Tibial nerve (tissue), 4 donors: ENCODE measurements around the gene ULK3. TPM values are rescaled to one million over a fixed set of nuclear protein-coding genes. Genes with fewer than 3 reads are reported as not detected.

Source experiments
- DNase-seq, 2 donors: peaks; one replicate each; pipeline ENCODE4 v3.0.0-alpha.2; 2019; ENCODE audit warnings: low spot score in 2 of 2
- H3K27ac ChIP-seq, 4 donors: fragments of 200-600 bp; sonication (generic) in 3 of 4; one replicate each; pipeline ENCODE4 v1.5.1; 2017 to 2019; ENCODE audit warnings: mild to moderate bottlenecking in 1 of 4
- H3K27me3 ChIP-seq, 2 donors: fragments of 200-600 bp; sonication (generic) in 1 of 2; one replicate each; pipeline versions ENCODE4 v1.5.1 to v1.6.0; 2017 to 2019
- H3K36me3 ChIP-seq, 3 donors: fragments of 200-600 bp; sonication (generic); one replicate each; pipeline ENCODE4 v1.5.1; 2018 to 2019
- H3K4me1 ChIP-seq, 4 donors: fragments of 200-600 bp; sonication (generic) in 3 of 4; one replicate each; pipeline ENCODE4 v1.5.1; 2017 to 2019
- H3K4me3 ChIP-seq, 4 donors: fragments of 200-600 bp; sonication (generic) in 3 of 4; one replicate each; pipeline ENCODE4 v1.5.1; 2017 to 2019; ENCODE audit warnings: mild to moderate bottlenecking in 1 of 4, moderate library complexity in 1 of 4
- H3K9me3 ChIP-seq, 4 donors: fragments of 200-600 bp; sonication (generic) in 3 of 4; one replicate each; pipeline ENCODE4 v1.5.1; 2017 to 2019
- CTCF ChIP-seq, 5 experiments: fragments of 200-600 bp in 3 of 5; fragments of 450-650 bp in 2 of 5; sonication (generic) in 3 of 5; IDR thresholded peaks; one replicate each; pipeline ENCODE4 v1.5.1; 2016 to 2019; ENCODE audit warnings: antibody characterized with exemption in 5 of 5, mild to moderate bottlenecking in 3 of 5, moderate library complexity in 2 of 5
- EP300 ChIP-seq, 2 donors: sonication (generic); formaldehyde crosslinking; IDR thresholded peaks; one replicate each; pipeline ENCODE4 v1.6.1; 2017; ENCODE audit warnings: antibody characterized with exemption in 2 of 2, mild to moderate bottlenecking in 1 of 2
- POLR2A ChIP-seq, 2 donors: fragments of 450-650 bp; IDR thresholded peaks; one replicate each; pipeline ENCODE4 v1.6.1; 2017; ENCODE audit warnings: antibody characterized with exemption in 2 of 2, mild to moderate bottlenecking in 2 of 2, moderate library complexity in 2 of 2
- WGBS, 2 donors: methylation state at CpG; one replicate each; pipeline ENCODE4 v1.1.5; 2018; 5-methylcytosine and 5-hydroxymethylcytosine counted together
- total RNA-seq, 4 donors: library from RNA; depleted of rRNA; stranded (reverse); fragments of >200 nt; gene quantifications; one replicate each; pipeline ENCODE4 v1.1.0, GENCODE V29; 2016

Gene ULK3
- total RNA-seq, 4 donors from 2014 or later, result 42.6 to 86.7 (median 48.9) TPM

DNA sequence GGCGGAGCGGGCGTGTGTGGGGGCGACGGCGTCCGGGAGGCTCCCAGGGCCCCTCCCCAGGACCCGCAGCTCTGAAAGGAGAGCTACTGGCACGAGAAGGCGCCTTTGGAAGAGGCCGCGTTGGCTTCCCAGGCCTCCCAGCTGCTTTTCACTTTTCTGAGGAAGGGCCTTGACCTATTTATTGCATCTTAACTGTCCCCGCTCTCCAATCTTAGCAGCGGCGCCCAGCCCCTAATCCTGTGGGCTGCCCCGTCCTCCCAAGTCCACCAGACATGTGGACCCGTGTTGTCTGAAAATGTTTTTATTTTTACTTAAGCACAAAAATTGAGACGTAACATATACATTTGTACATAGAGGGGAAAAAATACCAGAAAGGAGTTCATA lies 481 bp upstream of the ULK3 start:
- H3K27ac ChIP-seq, result peak overlapping the region; percentile 83 to 94 (median 88)
- WGBS, 2 donors, result 9 to 11% methylated on average over 17 to 18 of the region's 18 CpGs
- TF ChIP-seq POLR2A (IDR thresholded peaks at IDR 0.05) (no peak), CTCF (IDR thresholded peaks at IDR 0.05) (no peak), EP300 (IDR thresholded peaks at IDR 0.05) (peak in 1 of 2 donors; percentile 6)
- H3K4me1 ChIP-seq, result peaks cover 0 to 36% (median 11%) of the 10 kb centered on the region in 4 donors
- peak overlapping the region; percentile 58 to 94 (median 91) for H3K4me3 ChIP-seq
- DNase-seq, result no peak
- no peaks in the 10 kb centered on the region for H3K9me3 ChIP-seq
- no peaks in the 10 kb centered on the region for H3K27me3 ChIP-seq
- H3K36me3 ChIP-seq, result peaks cover 0 to 66% (median 9%) of the 10 kb centered on the region in 3 donors

DNA sequence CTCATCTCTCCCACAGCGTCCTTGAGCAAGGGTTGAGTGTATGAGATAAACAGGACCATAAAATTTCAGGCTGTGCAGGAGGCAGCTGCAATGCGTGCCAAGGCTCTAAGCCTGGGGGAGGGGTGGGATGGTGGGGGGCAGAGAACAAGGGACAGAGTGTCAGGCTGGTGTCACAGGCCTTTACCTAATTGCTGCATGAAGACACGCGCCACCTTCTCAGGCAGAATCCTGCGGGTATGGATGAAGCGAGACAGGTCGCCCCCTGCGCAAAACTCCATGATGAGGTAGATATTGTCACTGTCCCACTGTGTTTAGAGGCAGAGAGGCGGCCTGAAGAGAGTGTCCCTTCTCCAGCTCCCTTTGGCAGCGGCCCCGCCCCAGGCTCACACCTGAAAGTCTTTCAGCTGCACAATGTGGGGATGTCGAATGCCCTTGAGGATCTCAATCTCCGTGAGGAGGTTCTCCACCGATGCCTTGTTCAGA lies 1.0 kb downstream of the ULK3 start:
- Histone ChIP-seq H3K4me1 (peaks cover 0 to 29% (median 11%) of the 10 kb centered on the region in 4 donors), H3K27ac (peak overlapping the region in 2 of 4 donors; percentile 92 to 94), H3K36me3 (peaks cover 0 to 66% (median 5%) of the 10 kb centered on the region in 3 donors), H3K27me3 (no peaks in the 10 kb centered on the region), H3K4me3 (peak overlapping the region; percentile 90 to 94 (median 91)), H3K9me3 (no peaks in the 10 kb centered on the region)
- DNase-seq, result no peak
- TF ChIP-seq CTCF (IDR thresholded peaks at IDR 0.05), result no peak
- no peak for TF ChIP-seq EP300 (IDR thresholded peaks at IDR 0.05)
- TF ChIP-seq POLR2A (IDR thresholded peaks at IDR 0.05), result no peak
- 82 to 85% methylated on average over 14 of the region's 14 CpGs for WGBS, 2 donors

- no peak overlapping the region for H3K27ac ChIP-seq
- no peak for DNase-seq
- H3K4me1 ChIP-seq, result peaks cover 0 to 29% (median 11%) of the 10 kb centered on the region in 4 donors
- WGBS, 2 donors, result 84 to 91% methylated on average over 9 of the region's 9 CpGs
- H3K27me3 ChIP-seq, result no peaks in the 10 kb centered on the region
- TF ChIP-seq POLR2A (IDR thresholded peaks at IDR 0.05) (no peak), EP300 (IDR thresholded peaks at IDR 0.05) (no peak), CTCF (IDR thresholded peaks at IDR 0.05) (no peak)
- H3K36me3 ChIP-seq, result peaks cover 0 to 66% (median 5%) of the 10 kb centered on the region in 3 donors
- H3K9me3 ChIP-seq, result no peaks in the 10 kb centered on the region
- H3K4me3 ChIP-seq, result no peak overlapping the region
Measured at GRCh38 chr15:74840851-74841775, 1.8 kb downstream of the ULK3 start.

DNA sequence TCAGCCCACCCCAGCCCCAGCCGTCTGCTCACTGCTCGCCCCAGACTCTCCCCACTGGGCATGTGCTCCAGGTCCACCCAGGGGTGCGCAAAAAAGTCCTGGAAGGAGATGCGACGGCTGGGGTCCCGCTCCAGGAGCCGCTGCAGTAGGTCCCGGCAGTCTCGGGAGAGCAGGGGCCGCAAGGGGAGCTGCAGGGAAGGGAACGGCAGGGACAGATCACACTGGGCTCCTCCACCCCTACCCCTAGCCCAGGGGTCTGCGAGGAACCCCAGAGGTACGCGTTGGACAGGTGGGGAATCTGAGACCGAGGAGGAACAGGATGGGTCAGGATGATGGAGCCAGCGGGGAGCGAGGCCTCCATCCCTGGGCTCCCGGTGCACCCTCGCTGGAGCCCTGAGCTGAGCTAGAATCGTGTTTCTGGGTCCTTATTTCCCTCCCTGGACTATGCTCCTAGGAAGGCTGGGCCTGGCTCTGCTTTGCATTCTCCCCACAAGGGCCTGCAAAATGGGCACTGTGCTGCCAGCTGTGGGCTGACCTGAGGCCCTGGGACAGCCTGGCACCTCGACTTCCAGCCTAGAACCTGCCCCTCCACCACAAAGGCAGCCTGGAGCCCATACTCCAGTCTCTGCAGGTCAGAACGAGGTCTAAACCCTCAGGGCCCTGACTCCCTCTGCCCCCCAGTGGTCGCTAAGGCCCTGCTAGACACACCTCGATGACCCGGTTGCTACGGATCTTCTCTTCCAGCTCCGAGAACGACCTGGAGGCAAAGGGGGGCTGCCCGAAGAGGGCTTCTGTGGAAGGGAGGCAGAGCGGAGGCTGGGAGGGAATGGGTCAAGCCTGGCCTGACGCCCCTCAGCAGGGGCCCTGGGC lies 3.2 kb downstream of the ULK3 start:
- WGBS, 2 donors, result 78 to 80% methylated on average over 25 to 29 of the region's 31 CpGs
- no peaks in the 10 kb centered on the region for H3K9me3 ChIP-seq
- no peak overlapping the region for H3K4me3 ChIP-seq
- no peak overlapping the region for H3K27ac ChIP-seq
- no peaks in the 10 kb centered on the region for H3K27me3 ChIP-seq
- peaks cover 0 to 61% (median 5%) of the 10 kb centered on the region in 3 donors for H3K36me3 ChIP-seq
- TF ChIP-seq POLR2A (IDR thresholded peaks at IDR 0.05) (no peak), CTCF (IDR thresholded peaks at IDR 0.05) (no peak), EP300 (IDR thresholded peaks at IDR 0.05) (no peak)
- peaks cover 0 to 29% (median 11%) of the 10 kb centered on the region in 4 donors for H3K4me1 ChIP-seq
- DNase-seq, result no peak
